Osteocyte (in vitro differentiated cells): ENCODE measurements around the gene EFCAB11. TPM values are rescaled to one million over a fixed set of nuclear protein-coding genes. Genes with fewer than 3 reads are reported as not detected.

Experiments
- DNase-seq: peaks from one replicate; pipeline ENCODE4 v3.0.0; 2021; ENCODE audit warnings: mixed read lengths; ENCODE audit not compliant: unreplicated experiment; ENCODE audit errors: extremely low spot score
- H3K27ac Mint-ChIP-seq: one replicate; pipeline ENCODE4 v1.8.0; 2021; ENCODE audit warnings: mild to moderate bottlenecking, mixed read lengths; ENCODE audit not compliant: unreplicated experiment
- H3K27me3 Mint-ChIP-seq: one replicate; pipeline ENCODE4 v1.8.0; 2021; ENCODE audit warnings: mixed read lengths; ENCODE audit not compliant: unreplicated experiment
- H3K36me3 Mint-ChIP-seq: one replicate; pipeline ENCODE4 v1.8.0; 2021; ENCODE audit warnings: mixed read lengths; ENCODE audit not compliant: unreplicated experiment
- H3K4me1 Mint-ChIP-seq: one replicate; pipeline ENCODE4 v1.8.0; 2021; ENCODE audit warnings: mixed read lengths; ENCODE audit not compliant: unreplicated experiment
- H3K4me3 Mint-ChIP-seq: one replicate; pipeline ENCODE4 v1.8.0; 2021; ENCODE audit warnings: mild to moderate bottlenecking, moderate library complexity, mixed read lengths; ENCODE audit not compliant: unreplicated experiment
- H3K9me3 Mint-ChIP-seq: one replicate; pipeline ENCODE4 v1.8.0; 2021; ENCODE audit warnings: mixed read lengths; ENCODE audit not compliant: unreplicated experiment
- CTCF ChIP-seq: fragments of 200-600 bp; sonication (generic); IDR thresholded peaks from 2 replicates; pipeline ENCODE4 v1.5.0; 2021; ENCODE audit warnings: antibody characterized with exemption, mild to moderate bottlenecking, moderate library complexity
- total RNA-seq: library from RNA; stranded (reverse); gene quantifications from 2 replicates; pipeline ENCODE4 v1.2.1, GENCODE V29; 2021

Gene EFCAB11
- total RNA-seq, 1 donor from 2014 or later = 8.7 TPM

GRCh38 chr14:89912221-89912620 is 42.3 kb downstream of the EFCAB11 start:
- Mint-ChIP-seq H3K4me3 (no peak overlapping the region), H3K4me1 (peaks cover 58% of the 10 kb centered on the region)
- no peak for DNase-seq

GRCh38 chr14:89911010-89911919 is 43.3 kb downstream of the EFCAB11 start:
- no peak for DNase-seq
- H3K9me3 Mint-ChIP-seq = no peaks in the 10 kb centered on the region
- peaks cover 55% of the 10 kb centered on the region for H3K4me1 Mint-ChIP-seq

More at GRCh38 chr14:89912221-89912620, 42.3 kb downstream of the EFCAB11 start:
- TF ChIP-seq CTCF = no peak
- Mint-ChIP-seq H3K27me3 (no peaks in the 10 kb centered on the region), H3K9me3 (no peaks in the 10 kb centered on the region), H3K36me3 (no peaks in the 10 kb centered on the region), H3K27ac (peak overlapping the region; percentile 97)

DNA sequence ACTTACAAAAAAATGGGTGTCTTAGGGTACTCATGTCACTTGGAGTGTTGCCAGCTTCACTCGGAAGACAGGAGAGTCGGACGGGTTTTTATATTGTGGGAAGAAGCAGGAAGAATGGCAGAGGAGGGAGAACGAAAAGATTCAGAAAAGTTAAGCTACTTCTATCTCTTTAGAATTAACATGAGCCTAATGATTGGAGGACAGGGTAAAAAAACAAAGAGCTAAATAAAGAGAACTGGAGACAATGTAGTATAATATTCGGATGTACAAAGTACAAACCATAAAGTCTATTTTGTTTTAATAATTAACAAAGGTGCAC is 43.9 kb downstream of the EFCAB11 start:
- DNase-seq = no peak
- no peaks in the 10 kb centered on the region for H3K27me3 Mint-ChIP-seq
- no peaks in the 10 kb centered on the region for H3K36me3 Mint-ChIP-seq
- H3K4me1 Mint-ChIP-seq = peaks cover 51% of the 10 kb centered on the region
- peak overlapping the region; percentile 46 for H3K4me3 Mint-ChIP-seq
- H3K27ac Mint-ChIP-seq = peak overlapping the region; percentile 97
- H3K9me3 Mint-ChIP-seq = no peaks in the 10 kb centered on the region
- no peak for TF ChIP-seq CTCF

More at GRCh38 chr14:89911010-89911919, 43.3 kb downstream of the EFCAB11 start:
- H3K4me3 Mint-ChIP-seq = peak overlapping the region; percentile 46
- TF ChIP-seq CTCF = no peak
- H3K27ac Mint-ChIP-seq = peak overlapping the region; percentile 97
- H3K36me3 Mint-ChIP-seq = no peaks in the 10 kb centered on the region
- H3K27me3 Mint-ChIP-seq = no peaks in the 10 kb centered on the region

DNA sequence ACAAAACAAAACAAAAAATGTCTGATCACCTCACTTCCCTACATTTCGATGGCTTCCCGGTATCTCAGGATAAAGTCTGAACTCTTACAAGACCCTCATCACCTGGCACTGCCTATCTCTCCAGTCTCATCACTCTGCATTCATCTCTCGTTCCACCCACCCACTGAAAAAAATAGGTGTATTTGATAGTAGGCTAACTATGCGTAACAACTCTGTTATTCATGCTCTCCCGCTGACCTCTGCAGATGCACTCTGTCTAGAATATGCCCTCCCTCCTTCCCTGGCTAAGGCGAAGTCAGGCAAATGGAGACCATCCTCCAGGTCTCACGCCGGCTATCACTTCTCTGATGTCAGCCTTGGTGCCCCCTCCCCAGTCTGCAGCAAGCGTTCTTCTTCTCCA is 44.9 kb downstream of the EFCAB11 start:
- H3K4me1 Mint-ChIP-seq = peaks cover 41% of the 10 kb centered on the region
- peak overlapping the region; percentile 97 for H3K27ac Mint-ChIP-seq
- TF ChIP-seq CTCF = no peak
- no peaks in the 10 kb centered on the region for H3K36me3 Mint-ChIP-seq
- H3K9me3 Mint-ChIP-seq = no peaks in the 10 kb centered on the region
- no peaks in the 10 kb centered on the region for H3K27me3 Mint-ChIP-seq
- DNase-seq = no peak
- H3K4me3 Mint-ChIP-seq = no peak overlapping the region

DNA sequence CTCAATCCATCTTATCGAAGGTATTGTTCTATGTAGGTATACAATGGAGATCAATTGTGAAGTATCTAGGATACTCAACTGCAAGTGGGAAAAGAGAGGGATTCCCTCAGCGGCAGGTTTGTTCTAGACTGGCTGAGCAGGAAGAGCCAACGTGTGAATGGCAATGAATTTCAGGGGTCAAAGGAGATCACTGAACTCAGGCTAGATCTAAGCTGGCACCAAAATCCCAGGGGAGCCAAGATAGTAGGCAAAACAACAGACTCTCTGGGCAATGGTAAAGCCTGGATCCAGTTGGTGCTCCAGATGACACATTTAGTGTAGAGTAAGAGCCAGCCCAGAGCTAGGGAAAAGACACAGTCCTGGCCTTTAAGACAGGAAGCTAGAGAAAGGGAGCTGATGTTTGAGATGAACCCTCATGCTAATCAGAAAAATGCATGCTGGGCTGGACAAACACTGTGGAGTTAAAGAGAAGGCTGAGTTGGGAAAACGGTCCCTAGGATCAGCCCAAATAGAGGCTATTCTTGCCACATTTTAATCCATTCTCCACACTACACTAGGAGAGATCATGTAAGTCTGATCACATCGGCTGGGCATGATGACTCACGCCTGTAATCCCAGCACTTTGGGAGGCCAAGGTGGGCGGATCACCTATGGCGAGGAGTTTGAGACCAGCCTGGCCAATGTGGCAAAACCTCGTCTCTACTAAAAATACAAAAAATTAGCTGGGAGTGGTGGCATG is 45.6 kb downstream of the EFCAB11 start:
- no peak for DNase-seq
- no peaks in the 10 kb centered on the region for H3K9me3 Mint-ChIP-seq
- TF ChIP-seq CTCF = no peak
- no peak overlapping the region for H3K4me3 Mint-ChIP-seq
- no peaks in the 10 kb centered on the region for H3K36me3 Mint-ChIP-seq
- H3K27ac Mint-ChIP-seq = peak overlapping the region; percentile 45
- H3K4me1 Mint-ChIP-seq = peaks cover 39% of the 10 kb centered on the region
- H3K27me3 Mint-ChIP-seq = no peaks in the 10 kb centered on the region
